ENCODE results near the gene PER3. TPM values are rescaled to one million over a fixed set of nuclear protein-coding genes. Genes with fewer than 3 reads are reported as not detected.
A peak's percentile ranks its signal among the peaks of the same experiment; 100 is the strongest.

The PER3 gene
- total RNA-seq, 4 donors from 2014 or later, result 6.7 to 21.0 (median 8.9) TPM

DNA sequence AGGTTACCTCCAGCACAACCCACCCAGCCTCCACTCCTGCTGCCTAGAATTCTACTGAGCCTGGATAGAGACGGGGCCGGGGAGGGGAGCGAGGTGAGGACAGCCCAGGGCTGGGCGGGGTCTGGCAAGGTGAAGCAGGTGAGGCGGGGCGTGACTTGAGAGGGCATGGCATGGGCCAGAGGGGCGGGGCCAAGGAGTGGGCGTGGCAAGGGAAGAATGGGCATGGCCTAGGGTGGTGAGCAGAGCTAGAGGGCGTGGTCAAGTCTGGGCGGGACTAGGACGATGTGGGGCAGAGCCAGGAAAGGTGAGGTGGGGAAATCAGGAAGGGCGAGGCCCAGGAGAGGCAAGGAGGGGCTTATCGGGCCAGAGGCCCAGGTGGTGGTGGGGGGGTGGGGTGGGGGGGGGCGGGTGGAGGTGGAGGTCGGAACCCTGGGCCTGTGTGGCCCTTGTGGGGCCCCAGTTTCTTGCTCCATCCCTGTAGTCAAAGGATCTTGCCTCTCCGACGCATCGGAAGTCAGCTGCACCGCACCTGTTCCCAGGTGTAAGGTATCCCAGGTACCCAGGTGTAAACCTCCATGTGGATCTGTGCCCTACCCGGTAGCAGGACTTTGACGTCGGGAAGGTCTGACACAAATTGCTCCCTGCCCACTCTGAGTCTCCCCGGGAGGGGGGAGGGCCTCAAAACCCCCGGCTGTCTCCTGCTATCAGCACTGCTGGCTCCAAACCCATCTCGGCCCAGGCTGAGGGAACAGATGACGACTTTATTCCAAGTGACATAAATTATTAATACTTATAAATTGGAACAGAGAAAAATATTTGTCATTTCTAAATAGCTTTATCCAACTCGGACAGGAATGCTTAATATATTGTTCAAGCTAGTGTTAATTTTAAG is 101.7 kb downstream of the PER3 start:
- Histone ChIP-seq H3K4me1 (peaks cover 0 to 10% (median 6%) of the 10 kb centered on the region in 3 donors), H3K36me3 (no peaks in the 10 kb centered on the region), H3K27me3 (peaks cover 0 to 49% (median 0%) of the 10 kb centered on the region in 4 donors), H3K27ac (no peak overlapping the region), H3K9me3 (no peaks in the 10 kb centered on the region), H3K4me3 (peak overlapping the region in 2 of 4 donors; percentile 6 to 11)
- WGBS, 2 donors, result 19 to 30% methylated on average over 10 to 17 of the region's 27 CpGs
- TF ChIP-seq, protein P1, sequence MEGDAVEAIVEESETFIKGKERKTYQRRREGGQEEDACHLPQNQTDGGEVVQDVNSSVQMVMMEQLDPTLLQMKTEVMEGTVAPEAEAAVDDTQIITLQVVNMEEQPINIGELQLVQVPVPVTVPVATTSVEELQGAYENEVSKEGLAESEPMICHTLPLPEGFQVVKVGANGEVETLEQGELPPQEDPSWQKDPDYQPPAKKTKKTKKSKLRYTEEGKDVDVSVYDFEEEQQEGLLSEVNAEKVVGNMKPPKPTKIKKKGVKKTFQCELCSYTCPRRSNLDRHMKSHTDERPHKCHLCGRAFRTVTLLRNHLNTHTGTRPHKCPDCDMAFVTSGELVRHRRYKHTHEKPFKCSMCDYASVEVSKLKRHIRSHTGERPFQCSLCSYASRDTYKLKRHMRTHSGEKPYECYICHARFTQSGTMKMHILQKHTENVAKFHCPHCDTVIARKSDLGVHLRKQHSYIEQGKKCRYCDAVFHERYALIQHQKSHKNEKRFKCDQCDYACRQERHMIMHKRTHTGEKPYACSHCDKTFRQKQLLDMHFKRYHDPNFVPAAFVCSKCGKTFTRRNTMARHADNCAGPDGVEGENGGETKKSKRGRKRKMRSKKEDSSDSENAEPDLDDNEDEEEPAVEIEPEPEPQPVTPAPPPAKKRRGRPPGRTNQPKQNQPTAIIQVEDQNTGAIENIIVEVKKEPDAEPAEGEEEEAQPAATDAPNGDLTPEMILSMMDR (IDR thresholded peaks at IDR 0.05), result no peak
- no peak for TF ChIP-seq POLR2A (IDR thresholded peaks at IDR 0.05)
- intact Hi-C loops (cut with DNase I), result no loop called here
- no peak for DNase-seq

DNA sequence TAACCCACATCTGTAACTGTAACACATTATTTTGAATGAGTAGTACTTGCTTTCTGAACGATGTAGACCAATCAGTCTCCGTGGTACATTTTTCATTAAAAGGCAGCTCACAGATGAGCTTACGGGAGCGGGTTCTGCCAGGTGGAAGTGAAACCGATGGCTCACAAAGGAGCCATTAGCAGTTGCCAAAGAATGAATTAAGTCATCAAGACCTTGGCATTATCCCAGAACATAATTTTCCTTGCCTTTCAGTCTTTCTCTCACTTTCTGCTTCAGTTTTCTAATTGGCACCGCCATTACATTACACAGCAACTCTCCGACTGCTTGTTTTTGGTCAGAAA is 102.3 kb downstream of the PER3 start:
- intact Hi-C loops (cut with DNase I), result no loop called here
- H3K27me3 ChIP-seq, result peaks cover 0 to 53% (median 0%) of the 10 kb centered on the region in 4 donors
- no peak for DNase-seq
- H3K4me3 ChIP-seq, result peak overlapping the region in 1 of 4 donors; percentile 7
- TF ChIP-seq POLR2A (IDR thresholded peaks at IDR 0.05), result no peak
- TF ChIP-seq, protein P1 (IDR thresholded peaks at IDR 0.05), result no peak
- H3K4me1 ChIP-seq, result peaks cover 0 to 10% (median 6%) of the 10 kb centered on the region in 3 donors
- no peak overlapping the region for H3K27ac ChIP-seq
- no peaks in the 10 kb centered on the region for H3K36me3 ChIP-seq
- 26 to 57% methylated on average over 7 of the region's 7 CpGs for WGBS, 2 donors
- no peaks in the 10 kb centered on the region for H3K9me3 ChIP-seq

DNA sequence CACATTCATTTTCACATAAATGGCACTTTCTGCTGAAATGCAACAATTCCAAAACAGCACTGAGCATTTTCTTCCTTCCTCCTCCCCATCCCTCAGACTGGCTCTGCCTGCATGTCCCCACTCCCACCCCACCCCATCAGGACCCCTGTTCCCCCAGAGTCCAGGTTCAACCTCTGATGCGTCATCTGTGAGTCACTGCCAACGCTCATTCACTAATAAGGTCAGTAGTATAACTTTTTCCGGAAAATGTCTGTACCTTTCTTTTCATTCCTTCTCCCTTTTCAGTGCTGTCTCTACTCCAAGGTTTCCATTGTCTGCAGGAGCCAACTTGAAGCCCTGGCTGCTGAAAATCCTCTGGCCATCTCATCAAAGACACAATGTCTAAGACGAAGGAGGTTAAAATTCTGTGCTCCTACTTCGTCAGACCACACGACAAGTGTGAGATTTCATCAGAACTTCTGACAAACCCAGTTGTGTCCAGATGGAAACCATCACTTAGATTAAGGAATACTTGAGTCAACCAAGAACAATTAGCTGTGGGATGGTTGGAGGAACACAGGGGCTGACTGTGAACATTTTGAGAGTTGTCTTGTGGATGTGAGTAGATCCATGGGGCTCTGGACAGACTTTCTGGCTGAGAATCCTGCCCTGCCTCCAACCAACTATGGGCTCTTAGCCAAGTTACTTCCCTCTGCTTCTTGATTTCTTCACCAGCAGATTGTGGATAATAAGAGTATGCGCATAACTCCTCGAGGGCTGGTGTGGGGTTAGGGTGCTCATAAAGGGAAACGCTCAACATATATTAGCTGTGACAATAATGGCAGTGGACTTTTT is 104.4 kb downstream of the PER3 start:
- H3K27me3 ChIP-seq, result peaks cover 0 to 53% (median 0%) of the 10 kb centered on the region in 4 donors
- intact Hi-C loops (cut with DNase I), result no loop called here
- H3K36me3 ChIP-seq, result no peaks in the 10 kb centered on the region
- WGBS, 2 donors, result 54 to 68% methylated on average over 9 of the region's 9 CpGs
- no peak overlapping the region for H3K27ac ChIP-seq
- no peaks in the 10 kb centered on the region for H3K9me3 ChIP-seq
- DNase-seq, result no peak
- no peak overlapping the region for H3K4me3 ChIP-seq
- TF ChIP-seq, protein P1 (IDR thresholded peaks at IDR 0.05), result no peak
- no peak for TF ChIP-seq POLR2A (IDR thresholded peaks at IDR 0.05)
- H3K4me1 ChIP-seq, result peaks cover 0 to 10% (median 6%) of the 10 kb centered on the region in 3 donors

DNA sequence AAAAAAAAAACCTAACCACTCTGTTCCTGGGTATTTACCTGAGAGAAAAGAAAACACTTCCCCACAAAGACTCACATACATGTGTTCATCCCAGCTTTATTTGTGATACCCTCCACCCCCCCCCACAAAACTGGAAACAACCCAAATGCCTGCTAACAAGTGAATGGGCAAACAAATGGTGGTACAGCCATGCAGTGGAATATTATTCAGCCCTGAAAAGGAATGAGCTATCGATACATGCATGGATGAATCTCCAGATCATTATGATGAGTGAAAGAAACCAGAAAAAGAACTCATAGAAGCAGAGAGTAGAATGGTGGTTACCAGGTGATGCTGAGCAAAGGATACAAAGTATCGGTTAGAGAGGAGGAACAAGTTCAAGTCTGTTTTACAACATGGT is 106.8 kb downstream of the PER3 start:
- H3K9me3 ChIP-seq, result no peaks in the 10 kb centered on the region
- H3K27ac ChIP-seq, result no peak overlapping the region
- H3K36me3 ChIP-seq, result no peaks in the 10 kb centered on the region
- no peak for DNase-seq
- H3K4me3 ChIP-seq, result no peak overlapping the region
- WGBS, 2 donors, result 88 to 89% methylated on average over 2 of the region's 2 CpGs
- no peak for TF ChIP-seq POLR2A (IDR thresholded peaks at IDR 0.05)
- TF ChIP-seq, protein P1 (IDR thresholded peaks at IDR 0.05), result no peak
- intact Hi-C loops (cut with DNase I), result no loop called here
- peaks cover 0 to 44% (median 0%) of the 10 kb centered on the region in 4 donors for H3K27me3 ChIP-seq
- peaks cover 0 to 8% (median 6%) of the 10 kb centered on the region in 3 donors for H3K4me1 ChIP-seq

DNA sequence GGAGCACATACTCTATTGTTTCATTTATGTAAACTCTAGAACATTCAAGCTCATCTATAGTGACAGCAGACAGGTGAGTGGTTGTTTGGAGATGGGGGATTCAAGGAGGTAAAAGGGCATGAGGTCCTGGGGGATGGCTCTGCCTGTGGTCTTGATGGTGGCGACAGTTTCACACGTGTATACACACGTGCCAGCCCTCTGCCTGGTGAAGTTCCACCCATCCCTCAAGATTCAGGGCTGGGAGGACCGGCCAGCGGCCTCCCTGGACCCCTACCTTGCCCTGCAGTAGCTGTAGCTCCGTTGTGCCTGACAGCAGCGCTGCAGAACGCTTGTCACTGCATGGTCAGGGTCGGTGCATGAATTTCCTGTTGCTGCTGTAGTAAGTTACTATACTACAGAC is 107.7 kb downstream of the PER3 start:
- intact Hi-C loops (cut with DNase I), result no loop called here
- H3K4me1 ChIP-seq, result no peaks in the 10 kb centered on the region
- no peak overlapping the region for H3K4me3 ChIP-seq
- no peaks in the 10 kb centered on the region for H3K9me3 ChIP-seq
- WGBS, 2 donors, result 63 to 68% methylated on average over 4 to 7 of the region's 9 CpGs
- H3K27ac ChIP-seq, result no peak overlapping the region
- no peak for DNase-seq
- TF ChIP-seq, protein P1 (IDR thresholded peaks at IDR 0.05), result no peak
- TF ChIP-seq POLR2A (IDR thresholded peaks at IDR 0.05), result no peak
- H3K36me3 ChIP-seq, result no peaks in the 10 kb centered on the region
- peaks cover 0 to 37% (median 0%) of the 10 kb centered on the region in 4 donors for H3K27me3 ChIP-seq

Data from esophagus squamous epithelium (tissue), 5 donors.